Lower leg skin (tissue), 3 donors: Measurements from ENCODE around the gene ISYNA1.

Source experiments
- POLR2A ChIP-seq, 2 donors: fragments of 450-650 bp; IDR thresholded peaks; one replicate each; pipeline ENCODE4 v1.6.1; 2016 to 2017; ENCODE audit warnings: antibody characterized with exemption in 2 of 2, mild to moderate bottlenecking in 1 of 2, moderate library complexity in 1 of 2
- TF ChIP-seq, protein P1 (sequence below), 3 donors: fragments of 450-650 bp; IDR thresholded peaks; one replicate each; pipeline ENCODE4 v1.5.1; 2016; ENCODE audit warnings: antibody characterized with exemption in 3 of 3, mild to moderate bottlenecking in 3 of 3, moderate library complexity in 2 of 3

DNA sequence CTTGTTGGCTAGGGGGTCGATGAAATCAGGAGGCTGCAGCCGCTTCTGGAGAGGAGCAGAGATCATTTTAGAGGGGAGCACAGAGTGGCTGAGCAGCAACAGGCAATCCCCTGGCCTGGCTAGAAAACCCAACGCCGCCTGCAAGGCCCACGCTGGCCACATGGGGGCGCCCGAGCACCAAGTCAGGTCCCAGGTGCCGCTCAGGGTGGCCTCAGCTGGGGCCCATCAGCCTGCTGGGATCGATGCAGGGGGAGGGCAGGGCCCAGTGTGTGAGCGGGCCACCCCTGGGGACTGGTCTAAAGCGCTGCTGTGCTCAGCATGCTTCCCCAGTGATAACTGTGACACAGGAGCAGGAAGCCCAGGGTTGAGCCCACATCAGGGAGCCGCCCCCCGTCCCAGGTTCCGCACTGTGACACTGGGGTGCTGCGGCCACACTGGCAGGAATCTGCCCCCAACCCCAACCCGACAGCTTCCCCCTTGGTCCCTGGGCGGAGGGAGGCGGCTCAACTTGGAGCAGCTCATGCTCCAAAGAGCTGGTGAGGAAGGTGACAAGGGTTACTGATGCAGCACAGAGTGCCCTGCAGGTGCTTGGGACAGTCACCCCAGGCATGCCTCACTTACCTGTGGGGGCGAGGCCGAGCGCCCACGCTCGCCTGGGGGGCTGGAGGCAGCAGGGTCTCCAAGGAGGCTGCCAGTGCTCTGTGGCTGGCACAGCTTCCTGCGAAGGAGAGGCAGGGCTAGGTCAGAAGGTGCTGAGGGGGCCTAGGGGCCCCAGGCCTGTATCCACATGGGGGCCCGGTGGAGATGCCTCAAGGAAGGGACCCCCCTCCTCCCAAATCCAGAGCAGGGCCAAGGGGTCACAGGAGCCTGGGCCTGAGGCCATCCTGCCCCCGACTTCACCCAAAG, 13.3 kb upstream of the ISYNA1 start:
- TF ChIP-seq, protein P1, sequence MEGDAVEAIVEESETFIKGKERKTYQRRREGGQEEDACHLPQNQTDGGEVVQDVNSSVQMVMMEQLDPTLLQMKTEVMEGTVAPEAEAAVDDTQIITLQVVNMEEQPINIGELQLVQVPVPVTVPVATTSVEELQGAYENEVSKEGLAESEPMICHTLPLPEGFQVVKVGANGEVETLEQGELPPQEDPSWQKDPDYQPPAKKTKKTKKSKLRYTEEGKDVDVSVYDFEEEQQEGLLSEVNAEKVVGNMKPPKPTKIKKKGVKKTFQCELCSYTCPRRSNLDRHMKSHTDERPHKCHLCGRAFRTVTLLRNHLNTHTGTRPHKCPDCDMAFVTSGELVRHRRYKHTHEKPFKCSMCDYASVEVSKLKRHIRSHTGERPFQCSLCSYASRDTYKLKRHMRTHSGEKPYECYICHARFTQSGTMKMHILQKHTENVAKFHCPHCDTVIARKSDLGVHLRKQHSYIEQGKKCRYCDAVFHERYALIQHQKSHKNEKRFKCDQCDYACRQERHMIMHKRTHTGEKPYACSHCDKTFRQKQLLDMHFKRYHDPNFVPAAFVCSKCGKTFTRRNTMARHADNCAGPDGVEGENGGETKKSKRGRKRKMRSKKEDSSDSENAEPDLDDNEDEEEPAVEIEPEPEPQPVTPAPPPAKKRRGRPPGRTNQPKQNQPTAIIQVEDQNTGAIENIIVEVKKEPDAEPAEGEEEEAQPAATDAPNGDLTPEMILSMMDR (IDR thresholded peaks at IDR 0.05) = peak in 2 of 3 donors; percentile 28 to 94
- TF ChIP-seq POLR2A (IDR thresholded peaks at IDR 0.05) = no peak
